ENCODE data around the gene PTGDS. TPM values are rescaled to one million over a fixed set of nuclear protein-coding genes. Genes with fewer than 3 reads are reported as not detected.

Gene PTGDS
- total RNA-seq, 1 donor from 2014 or later, result 0.26 TPM

GRCh38 chr9:136965771-136966484, 11.4 kb upstream of the PTGDS start:
- no peaks in the 10 kb centered on the region for H3K36me3 ChIP-seq (ENCODE audit: control insufficient read depth, insufficient read depth, low read length)
- peaks cover 5% of the 10 kb centered on the region for H3K27me3 ChIP-seq (ENCODE audit: control insufficient read depth, insufficient read depth, low read length)
- no peak for TF ChIP-seq CTCF (IDR thresholded peaks at IDR 0.05; ENCODE audit: insufficient read depth, low read length, severe bottlenecking)
- no peak for DNase-seq (ENCODE audit: low read depth)
- H3K4me3 ChIP-seq (ENCODE audit: low read depth, low read length), result no peak overlapping the region
- FAIRE-seq, result no peak

GRCh38 chr9:136968333-136969127, 8.8 kb upstream of the PTGDS start:
- Histone ChIP-seq H3K27me3 (ENCODE audit: control insufficient read depth, insufficient read depth, low read length) (peaks cover 2% of the 10 kb centered on the region), H3K36me3 (ENCODE audit: control insufficient read depth, insufficient read depth, low read length) (no peaks in the 10 kb centered on the region), H3K4me3 (ENCODE audit: low read depth, low read length) (no peak overlapping the region)
- DNase-seq (ENCODE audit: low read depth) (no peak), FAIRE-seq (no peak)
- no peak for TF ChIP-seq CTCF (IDR thresholded peaks at IDR 0.05; ENCODE audit: insufficient read depth, low read length, severe bottlenecking)

GRCh38 chr9:136969150-136969549, 8.2 kb upstream of the PTGDS start:
- FAIRE-seq (no peak), DNase-seq (ENCODE audit: low read depth) (no peak)
- Histone ChIP-seq H3K27me3 (ENCODE audit: control insufficient read depth, insufficient read depth, low read length) (peaks cover 2% of the 10 kb centered on the region), H3K4me3 (ENCODE audit: low read depth, low read length) (no peak overlapping the region), H3K36me3 (ENCODE audit: control insufficient read depth, insufficient read depth, low read length) (no peaks in the 10 kb centered on the region)
- no peak for TF ChIP-seq CTCF (IDR thresholded peaks at IDR 0.05; ENCODE audit: insufficient read depth, low read length, severe bottlenecking)

GRCh38 chr9:136969774-136970173, 7.5 kb upstream of the PTGDS start:
- Histone ChIP-seq H3K27me3 (ENCODE audit: control insufficient read depth, insufficient read depth, low read length) (peaks cover 2% of the 10 kb centered on the region), H3K4me3 (ENCODE audit: low read depth, low read length) (no peak overlapping the region), H3K36me3 (ENCODE audit: control insufficient read depth, insufficient read depth, low read length) (no peaks in the 10 kb centered on the region)
- TF ChIP-seq CTCF (IDR thresholded peaks at IDR 0.05; ENCODE audit: insufficient read depth, low read length, severe bottlenecking), result no peak
- no peak for FAIRE-seq
- no peak for DNase-seq (ENCODE audit: low read depth)

GRCh38 chr9:136970361-136970760, 6.9 kb upstream of the PTGDS start:
- TF ChIP-seq CTCF (IDR thresholded peaks at IDR 0.05; ENCODE audit: insufficient read depth, low read length, severe bottlenecking), result no peak
- Histone ChIP-seq H3K36me3 (ENCODE audit: control insufficient read depth, insufficient read depth, low read length) (no peaks in the 10 kb centered on the region), H3K4me3 (ENCODE audit: low read depth, low read length) (no peak overlapping the region), H3K27me3 (ENCODE audit: control insufficient read depth, insufficient read depth, low read length) (peaks cover 2% of the 10 kb centered on the region)
- no peak for FAIRE-seq
- DNase-seq (ENCODE audit: low read depth), result no peak
